ENCODE data around the gene CD248. TPM values are rescaled to one million over a fixed set of nuclear protein-coding genes. Genes with fewer than 3 reads are reported as not detected.
A peak's percentile ranks its signal among the peaks of the same experiment; 100 is the strongest.

CD248 gene
- total and polyA plus RNA-seq, 8 donors = 69.8 to 128 (median 92.4) TPM

DNA sequence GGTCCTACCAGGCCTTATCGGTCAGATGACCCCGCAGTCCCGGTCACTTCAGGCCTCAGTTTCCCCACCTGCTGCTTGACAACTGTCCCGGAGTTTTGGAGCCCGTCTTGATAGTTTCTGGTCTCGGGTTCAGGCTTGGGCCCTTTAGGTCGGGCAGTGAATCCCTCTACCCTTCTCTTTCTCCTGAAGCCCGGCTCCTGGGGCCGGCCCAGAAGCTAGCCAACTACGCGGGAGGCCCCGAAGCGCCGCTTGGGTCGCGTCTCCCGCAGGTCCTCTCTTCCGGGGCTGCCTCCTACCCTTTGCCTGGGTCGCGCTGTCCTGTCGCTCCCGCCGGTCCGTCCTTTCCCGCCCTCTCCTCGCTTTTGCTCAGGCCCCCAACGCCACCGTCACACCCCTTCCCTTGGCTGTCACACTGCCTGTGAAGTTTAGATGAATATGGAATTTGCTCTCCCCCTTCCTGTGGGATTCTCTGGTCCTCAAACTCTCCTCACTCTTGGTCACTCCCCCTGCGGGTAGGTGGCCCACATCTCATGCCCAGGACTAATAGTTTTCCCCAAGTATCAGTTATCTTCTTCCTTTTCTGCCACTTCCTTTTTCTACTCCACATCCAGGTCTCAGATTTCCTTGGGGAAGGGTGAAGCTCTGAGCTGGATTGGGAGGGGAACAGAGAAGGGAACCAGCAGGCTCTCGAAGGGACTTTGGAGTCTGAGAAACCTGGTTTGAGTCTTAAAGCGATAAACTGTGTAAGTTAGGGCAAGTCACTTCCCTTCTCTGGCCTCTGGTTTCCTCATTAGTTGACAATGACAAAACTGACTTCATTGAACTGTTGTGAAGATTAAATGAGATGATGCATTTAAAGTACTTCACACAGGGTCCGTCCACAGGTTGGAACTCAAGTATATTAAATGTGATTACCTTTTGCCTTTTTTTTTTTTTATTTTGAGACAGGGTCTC is 47.6 kb downstream of the CD248 start:
- ATAC-seq (no peak), DNase-seq (peak in 2 of 4 donors; percentile 16 to 61)
- intact Hi-C loops (cut with DNase I) = no loop called here
- Histone ChIP-seq H3K36me3 (peaks cover 0 to 45% of the 10 kb centered on the region in 2 donors), H3K9me3 (no peaks in the 10 kb centered on the region), H3K4me3 (peak overlapping the region; percentile 95 to 97), H3K4me1 (peaks cover 9 to 30% of the 10 kb centered on the region in 2 donors), H3K27ac (peak overlapping the region; percentile 93 to 94), H3K27me3 (no peaks in the 10 kb centered on the region)
- TF ChIP-seq, protein P1, sequence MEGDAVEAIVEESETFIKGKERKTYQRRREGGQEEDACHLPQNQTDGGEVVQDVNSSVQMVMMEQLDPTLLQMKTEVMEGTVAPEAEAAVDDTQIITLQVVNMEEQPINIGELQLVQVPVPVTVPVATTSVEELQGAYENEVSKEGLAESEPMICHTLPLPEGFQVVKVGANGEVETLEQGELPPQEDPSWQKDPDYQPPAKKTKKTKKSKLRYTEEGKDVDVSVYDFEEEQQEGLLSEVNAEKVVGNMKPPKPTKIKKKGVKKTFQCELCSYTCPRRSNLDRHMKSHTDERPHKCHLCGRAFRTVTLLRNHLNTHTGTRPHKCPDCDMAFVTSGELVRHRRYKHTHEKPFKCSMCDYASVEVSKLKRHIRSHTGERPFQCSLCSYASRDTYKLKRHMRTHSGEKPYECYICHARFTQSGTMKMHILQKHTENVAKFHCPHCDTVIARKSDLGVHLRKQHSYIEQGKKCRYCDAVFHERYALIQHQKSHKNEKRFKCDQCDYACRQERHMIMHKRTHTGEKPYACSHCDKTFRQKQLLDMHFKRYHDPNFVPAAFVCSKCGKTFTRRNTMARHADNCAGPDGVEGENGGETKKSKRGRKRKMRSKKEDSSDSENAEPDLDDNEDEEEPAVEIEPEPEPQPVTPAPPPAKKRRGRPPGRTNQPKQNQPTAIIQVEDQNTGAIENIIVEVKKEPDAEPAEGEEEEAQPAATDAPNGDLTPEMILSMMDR (IDR thresholded peaks at IDR 0.05) = no peak

DNA sequence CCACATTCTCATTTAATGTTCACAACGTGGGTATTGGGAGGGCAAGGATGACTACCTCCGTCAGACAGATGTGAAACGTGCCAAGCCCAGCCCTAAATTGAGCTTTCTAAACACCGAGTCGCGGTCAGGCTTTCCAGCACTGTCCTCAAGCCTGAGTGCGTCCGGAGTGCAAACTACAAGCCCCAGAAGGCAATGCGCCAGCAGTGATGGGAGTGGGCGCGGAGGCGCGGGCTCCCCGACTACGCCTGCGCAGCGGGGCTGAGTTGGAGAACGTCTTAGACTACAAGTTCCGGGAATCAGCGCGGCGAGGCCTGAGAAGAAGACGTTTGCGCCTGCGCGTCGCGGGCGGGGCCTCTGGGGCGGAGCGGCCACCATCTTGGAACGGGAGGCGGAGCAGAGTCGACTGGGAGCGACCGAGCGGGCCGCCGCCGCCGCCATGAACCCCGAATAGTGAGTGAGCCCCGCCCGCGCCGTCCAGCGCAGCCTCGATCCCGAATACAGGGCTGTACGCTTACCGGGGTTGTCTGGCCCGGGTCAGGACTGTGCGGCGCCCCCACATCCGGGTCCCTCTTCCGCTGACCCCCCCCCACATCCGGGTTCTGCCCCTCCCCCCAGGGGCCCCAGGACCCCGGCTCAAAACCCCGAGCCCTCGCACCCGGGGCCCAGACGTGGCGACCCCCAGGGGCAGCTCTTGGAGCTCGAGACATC is 48.4 kb downstream of the CD248 start, which contains the start of gene RAB1B:
RAB1B (plus strand) TSS at position 396 of the 708 bp plus-strand sequence; CDS start at position 437, 41 bp downstream.
- Histone ChIP-seq H3K4me3 (peak within 1 kb of the TSS; percentile 95 to 97), H3K4me1 (peaks cover 9 to 30% of the 10 kb centered on the region in 2 donors), H3K9me3 (no peaks in the 10 kb centered on the region), H3K27me3 (no peaks in the 10 kb centered on the region), H3K36me3 (peaks cover 0 to 42% of the 10 kb centered on the region in 2 donors), H3K27ac (peak within 1 kb of the TSS; percentile 93 to 94)
- DNase-seq = peak; percentile 100
- peak; percentile 90 for ATAC-seq
- TF ChIP-seq, protein P1 (IDR thresholded peaks at IDR 0.05) = no peak
- intact Hi-C loops (cut with DNase I) = no loop called here

GRCh38 chr11:66267379-66268243 is 49.2 kb downstream of the CD248 start:
- Histone ChIP-seq H3K4me3 (peak overlapping the region; percentile 41 to 95), H3K4me1 (peaks cover 9 to 30% of the 10 kb centered on the region in 2 donors), H3K27me3 (no peaks in the 10 kb centered on the region), H3K27ac (peak overlapping the region; percentile 93 to 94), H3K36me3 (peaks cover 0 to 42% of the 10 kb centered on the region in 2 donors), H3K9me3 (no peaks in the 10 kb centered on the region)
- TF ChIP-seq, protein P1 (IDR thresholded peaks at IDR 0.05) = no peak
- intact Hi-C loops (cut with DNase I) = no loop called here
- DNase-seq (peak; percentile 88 to 97 (median 92)), ATAC-seq (peak; percentile 87)

DNA sequence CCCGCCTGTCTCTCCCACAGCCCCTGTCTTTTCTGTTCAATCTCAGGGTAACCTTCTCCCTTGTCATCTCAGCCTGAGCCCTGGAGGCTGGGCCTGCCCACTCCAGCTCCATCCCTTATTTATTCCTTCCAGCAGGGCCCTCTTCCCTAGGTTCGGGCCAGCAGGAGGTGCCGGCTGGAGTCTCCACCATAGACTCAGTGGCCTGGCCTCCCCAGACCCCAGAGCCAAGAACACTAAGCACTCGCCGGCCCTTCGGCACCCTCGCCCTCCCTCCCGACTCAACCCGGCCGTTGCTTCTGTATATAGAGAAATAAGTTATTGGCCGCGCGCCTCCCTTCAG is 49.8 kb downstream of the CD248 start:
- no peak for DNase-seq
- Histone ChIP-seq H3K36me3 (peaks cover 0 to 42% of the 10 kb centered on the region in 2 donors), H3K9me3 (no peaks in the 10 kb centered on the region), H3K27ac (peak overlapping the region; percentile 93 to 94), H3K4me3 (peak overlapping the region; percentile 41 to 95), H3K27me3 (no peaks in the 10 kb centered on the region), H3K4me1 (peaks cover 9 to 30% of the 10 kb centered on the region in 2 donors)
- intact Hi-C loops (cut with DNase I) = no loop called here
- no peak for ATAC-seq
- TF ChIP-seq, protein P1 (IDR thresholded peaks at IDR 0.05) = no peak

Measured in left lung (tissue), 10 donors.